ENCODE measurements around the gene RAB24.

The RAB24 gene

DNA sequence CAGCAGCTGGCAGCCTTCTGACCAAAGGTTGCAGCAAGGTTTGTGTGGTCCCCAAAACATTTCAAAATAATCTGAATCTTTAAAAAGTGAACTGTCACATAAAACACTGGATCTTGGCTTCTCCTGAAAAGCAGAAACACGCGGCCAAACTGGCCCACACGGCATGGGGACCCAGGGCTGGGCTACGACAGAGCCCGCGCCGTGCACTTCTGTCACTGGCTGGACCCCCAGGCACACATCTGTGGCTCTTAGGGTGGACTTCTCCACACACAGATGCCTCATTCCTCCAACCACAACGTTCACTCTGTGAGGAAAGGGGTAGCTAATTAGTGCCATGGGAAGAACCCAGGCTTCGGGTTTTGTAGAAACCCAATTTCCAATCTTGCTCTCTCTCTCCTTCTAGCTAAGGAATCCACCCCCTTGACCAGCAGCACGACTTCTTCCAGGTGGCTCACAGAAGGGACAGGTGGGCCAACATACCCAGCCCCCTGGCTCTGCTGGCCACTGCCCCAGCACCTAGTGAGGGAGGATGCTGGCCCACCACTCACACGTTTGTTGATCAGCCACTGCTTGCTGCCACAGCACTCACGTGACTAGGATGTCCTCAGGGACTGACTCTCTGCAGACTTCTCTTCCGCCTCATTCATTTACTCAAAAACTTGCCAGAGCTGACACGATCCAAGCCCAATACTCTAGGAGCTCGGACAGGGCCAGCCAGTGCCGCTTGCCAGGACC lies 30.1 kb upstream of the RAB24 start:
- DNase-seq, result no peak
- no peak for ATAC-seq

DNA sequence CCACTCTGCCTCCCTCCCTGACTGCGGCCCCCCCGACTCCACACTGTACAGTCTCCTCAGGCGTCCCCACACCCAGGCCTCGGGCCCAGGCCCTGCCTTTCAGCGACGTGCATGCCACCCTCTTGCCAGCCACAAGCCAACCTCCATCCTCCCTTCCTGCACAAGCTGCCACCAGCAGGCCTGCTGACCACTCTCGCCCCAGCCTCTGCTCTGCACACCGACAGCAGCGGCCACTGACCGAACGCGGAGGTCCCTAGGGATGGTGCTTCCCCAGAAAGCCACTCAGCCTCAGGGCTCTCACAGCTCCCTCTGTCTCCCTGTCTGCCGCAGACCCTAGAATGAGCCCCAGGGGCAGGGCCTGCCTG lies 29.4 kb upstream of the RAB24 start:
- no peak for ATAC-seq
- no peak for DNase-seq

DNA sequence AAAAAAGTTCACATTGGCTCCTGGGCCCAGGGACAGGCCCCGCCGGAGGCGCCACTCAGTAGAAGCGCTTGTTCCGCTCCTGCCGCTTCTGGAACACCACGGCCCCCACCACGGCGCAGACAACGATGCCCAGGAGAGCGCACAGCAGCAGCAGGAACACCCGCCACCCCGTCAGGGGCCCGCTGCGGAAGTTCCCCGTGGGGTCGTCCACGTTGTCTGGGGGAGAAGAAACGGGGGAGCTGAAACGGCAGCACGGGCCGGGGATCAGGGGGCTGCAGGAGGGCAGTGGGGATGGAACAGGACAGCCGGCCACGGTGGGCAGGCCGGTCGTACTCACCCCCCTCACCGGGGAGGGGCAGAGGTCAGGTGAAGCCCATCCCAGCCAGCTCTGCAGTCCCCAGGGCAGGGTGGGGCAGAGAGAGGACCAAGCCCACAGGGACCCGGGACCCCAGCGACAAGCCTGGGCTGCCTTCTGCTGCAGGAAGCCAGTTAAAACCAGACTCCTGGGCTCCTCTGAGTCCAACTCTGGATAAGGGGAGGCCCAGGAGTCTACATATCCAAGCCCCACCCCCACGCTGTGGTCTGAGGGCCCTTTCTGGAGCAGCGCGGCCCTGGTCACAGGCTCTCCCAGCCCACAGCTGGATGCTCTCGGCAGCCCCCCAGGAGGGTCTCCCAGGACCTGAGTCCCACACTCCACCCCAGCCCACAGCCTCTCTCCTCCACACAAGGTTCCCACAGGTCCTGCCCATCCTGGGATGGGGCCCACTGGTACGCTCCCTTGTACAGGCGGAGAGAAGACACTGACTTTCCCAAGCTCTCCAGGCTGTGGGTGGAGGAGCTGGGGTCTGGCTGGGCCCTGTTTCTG lies 28.7 kb upstream of the RAB24 start:
- DNase-seq (no peak), ATAC-seq (no peak)

DNA sequence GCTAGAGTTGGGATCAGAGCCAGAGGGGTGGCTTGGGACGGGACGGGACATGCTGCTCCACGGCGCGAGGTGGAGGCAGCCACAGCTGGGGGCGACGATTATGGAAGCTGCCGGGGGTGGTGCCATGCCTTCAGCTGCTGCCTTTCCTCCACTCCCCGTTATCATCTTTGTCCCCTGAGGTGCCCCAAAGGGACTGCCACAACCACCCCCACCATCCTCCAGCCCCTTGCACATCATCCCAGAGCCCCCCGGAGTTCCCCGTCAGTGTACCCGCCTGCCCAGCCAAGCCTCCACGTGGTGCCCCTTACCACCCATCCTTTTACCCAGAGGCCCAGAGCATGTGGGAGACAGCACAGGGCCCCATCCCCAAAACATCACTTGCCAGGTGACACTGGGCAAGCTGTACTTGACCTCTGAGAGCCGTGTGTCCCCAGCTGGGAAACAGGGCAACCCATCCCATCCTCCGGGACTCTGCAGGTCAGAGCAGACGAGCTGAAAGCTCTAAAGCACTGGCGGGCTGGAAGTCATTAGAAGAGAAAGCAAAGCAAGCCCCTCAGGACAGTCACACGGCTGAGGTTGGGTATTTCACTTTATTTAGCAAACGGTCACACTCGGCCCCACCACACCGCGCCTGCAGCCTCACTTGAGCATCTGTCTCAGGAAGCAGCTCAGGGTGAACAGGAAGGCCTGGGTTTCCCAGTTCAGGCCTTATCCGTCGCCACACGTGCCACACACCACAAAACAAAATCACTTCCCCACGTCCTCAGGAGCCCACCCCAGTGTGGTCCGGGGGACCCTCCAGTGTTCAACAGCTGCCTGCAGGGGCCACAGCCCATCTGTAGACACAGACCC lies 27.7 kb upstream of the RAB24 start:
- no peak for DNase-seq
- no peak for ATAC-seq

DNA sequence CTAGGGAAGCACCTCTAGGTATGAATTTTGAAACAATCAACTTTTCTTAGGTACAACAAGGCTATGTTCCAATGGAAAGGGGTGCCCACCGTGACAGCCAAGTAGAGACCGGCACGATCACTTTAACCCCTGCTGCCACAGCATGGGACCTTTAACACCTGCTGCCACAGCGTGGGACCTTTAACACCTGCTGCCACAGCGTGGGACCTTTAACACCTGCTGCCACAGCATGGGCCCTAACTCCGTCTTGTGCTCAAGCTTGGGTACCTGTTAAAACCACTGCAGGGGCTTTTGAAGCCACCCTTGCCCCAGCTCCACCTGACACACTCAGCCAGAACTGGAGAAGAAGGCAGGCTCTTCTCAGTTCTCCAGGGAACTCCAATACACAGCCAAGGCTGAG lies 26.4 kb upstream of the RAB24 start:
- DNase-seq (no peak), ATAC-seq (no peak)

DNA sequence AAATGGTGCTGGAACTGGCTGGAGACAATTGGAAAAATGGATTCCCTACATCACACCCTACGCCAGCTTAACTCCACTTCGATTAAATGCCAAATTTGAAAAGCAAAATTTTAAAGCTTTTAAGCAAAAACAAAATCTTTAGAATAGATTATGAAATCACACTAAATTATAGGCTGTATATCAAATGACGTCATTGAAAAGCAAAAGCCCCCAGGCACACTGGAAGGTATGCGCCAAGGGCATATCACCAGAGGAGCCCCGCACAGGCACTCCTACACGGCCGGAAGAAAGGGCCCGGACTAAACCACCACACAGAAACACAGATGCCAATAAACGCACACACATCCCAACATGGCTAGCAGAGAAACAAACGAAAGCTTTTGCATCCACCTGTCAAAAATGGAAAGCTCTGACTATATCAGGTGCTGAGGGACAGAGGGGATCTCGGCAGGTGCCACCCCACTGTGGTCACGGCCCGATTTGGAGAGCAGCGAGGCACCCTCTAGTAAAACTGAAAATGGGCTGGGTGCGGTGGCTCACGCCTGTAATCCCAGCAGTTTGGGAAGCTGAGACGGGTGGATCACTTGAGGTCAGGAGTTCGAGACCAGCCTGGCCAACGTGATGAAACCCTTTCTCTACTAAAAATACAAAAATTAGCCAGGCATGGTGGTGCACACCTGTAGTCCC lies 25.2 kb upstream of the RAB24 start:
- no peak for ATAC-seq

DNA sequence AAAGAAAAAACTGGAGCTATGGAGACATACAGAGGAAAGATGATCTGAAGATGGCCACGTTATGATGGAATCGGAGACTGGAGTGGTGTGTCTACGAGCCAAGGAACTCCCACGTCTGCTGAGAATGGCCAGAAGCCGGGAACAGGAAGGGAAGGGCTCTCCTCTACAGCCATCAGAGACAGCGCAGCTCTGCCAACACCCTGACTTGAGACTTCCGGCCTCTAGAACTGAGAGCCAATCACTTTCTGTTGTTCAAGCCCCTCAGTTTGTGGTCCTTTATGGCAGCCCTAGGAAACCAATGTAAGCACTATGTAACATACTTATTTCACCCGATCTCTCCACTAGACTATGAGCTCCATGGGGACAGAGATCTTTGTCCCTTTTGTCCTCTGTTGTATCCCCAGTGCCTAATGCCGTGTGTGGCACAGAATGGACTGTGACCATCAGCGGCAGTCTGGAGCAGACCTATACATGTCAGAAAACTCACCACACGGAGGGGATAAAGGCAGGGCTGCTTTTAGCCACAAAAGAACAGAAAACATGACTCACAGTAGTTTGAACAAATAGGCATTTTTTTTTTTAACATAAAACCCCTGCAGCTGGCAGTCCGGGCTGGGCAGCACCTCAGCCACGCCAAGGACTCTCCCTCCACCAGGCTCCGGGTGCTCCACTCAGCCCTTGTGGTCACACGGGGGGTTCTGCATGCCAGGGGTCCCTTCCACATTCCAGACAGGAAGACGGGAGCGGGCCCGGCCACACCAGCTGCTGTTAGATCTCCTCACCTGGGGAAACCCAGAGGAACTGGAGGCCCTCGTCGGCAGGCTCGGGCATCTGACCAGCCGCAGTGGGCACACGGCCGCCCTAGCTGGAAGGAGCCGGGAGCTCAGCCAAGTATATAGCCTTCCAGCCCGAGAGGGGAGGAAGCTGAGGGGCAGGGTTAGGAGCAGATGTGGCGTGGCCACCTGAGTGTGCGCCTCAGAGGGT lies 24.3 kb upstream of the RAB24 start:
- ATAC-seq (peak; percentile 77), DNase-seq (no peak)

More for the DNA sequence above, 25.2 kb upstream of the RAB24 start:
- DNase-seq, result no peak

DNA sequence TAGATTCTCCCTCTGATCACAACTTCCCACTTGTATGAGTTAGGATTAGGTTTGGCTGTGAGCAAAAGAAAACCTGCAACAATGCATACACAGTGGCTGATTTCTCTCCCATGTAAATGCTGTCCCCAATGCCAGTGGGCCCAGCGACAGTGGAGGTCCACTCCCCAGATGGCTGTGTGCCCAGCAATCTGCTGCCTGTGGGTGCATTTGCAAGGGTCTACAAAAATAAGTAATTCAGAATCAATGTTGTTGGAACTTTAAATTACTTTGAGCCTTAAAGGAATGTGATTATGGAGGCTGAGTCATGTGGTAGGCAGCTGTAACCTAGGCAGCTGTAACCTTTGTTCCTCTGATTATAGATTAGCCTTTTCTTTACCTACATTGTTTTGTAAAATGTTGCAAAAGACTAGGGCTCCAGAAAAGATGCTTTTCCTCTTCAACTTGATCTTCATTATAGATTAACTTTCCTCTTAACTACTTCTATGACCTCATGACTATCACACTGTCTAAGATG lies 22.4 kb upstream of the RAB24 start:
- DNase-seq (no peak), ATAC-seq (no peak)

DNA sequence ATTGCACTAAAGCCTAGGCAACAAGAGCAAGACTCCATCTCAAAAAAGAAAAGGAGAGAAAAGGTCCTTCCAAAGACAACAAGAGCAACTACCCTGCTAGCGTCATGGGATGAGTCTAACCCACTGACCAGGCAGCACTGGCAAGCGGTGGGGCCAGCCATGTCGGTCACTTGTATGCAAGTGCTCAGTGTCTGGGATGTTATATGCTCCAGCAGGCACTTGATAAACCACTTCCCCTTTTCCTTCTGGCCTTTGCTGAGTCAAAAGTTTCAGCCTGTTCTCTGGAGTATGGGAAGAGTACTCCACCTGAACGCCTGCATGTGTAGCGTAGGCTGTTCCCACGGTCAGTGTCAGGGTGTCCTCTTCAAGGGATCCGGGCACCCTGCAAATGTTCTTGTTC lies 17.4 kb upstream of the RAB24 start:
- ATAC-seq (no peak), DNase-seq (no peak)

DNA sequence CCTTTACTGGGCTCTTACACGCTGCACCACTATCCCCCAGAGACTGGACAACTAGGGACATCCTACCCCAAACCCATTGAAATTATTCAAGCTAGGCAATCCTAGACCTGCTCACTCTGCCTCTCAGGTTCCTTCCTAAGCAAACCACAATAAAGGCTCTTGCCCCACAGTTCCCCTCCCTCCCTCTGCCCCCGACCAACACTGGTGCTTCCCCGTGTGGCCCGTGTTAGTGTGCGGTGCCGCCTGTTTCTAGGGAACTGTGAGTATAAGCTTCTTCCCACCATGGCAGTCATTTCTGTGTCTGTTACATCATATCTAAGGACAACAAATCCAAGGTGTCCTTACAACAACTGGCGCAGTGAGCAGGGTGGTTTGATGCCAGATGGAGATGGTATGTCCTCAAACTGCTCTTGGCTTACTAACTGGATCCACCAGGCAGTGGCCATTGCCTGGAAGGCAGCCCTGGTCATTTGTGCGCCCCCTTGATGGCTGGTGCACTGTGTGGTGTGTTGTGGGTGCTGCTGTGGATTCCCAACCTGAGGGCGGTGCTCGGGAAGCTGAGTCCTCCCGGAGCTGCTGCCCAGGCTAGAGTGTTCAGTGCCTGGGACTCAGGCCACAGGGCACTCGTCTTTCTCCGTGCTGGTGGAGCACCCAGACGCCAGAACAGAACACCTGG lies 16.5 kb upstream of the RAB24 start:
- DNase-seq, result peak; percentile 38

DNA sequence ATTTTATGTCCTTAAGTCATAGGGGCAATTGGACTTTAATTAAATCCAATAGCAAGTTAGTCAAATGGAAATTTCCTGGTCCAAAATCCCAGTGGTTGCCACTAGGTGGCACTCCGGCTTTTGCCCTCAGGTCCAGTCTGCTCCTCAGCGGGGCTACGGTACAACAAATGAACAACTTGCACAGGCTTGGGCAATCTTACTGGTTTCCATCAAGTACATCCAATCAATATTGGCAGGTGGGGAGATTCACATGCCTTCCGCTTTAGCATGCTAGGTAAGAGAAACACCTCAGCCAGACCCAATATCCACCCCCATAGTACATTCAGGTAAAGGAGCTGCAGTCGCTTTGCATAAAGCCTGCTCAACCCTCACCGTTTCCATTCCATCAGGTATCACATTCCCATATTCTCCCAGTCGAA lies 14.4 kb upstream of the RAB24 start:
- DNase-seq (peak; percentile 80), ATAC-seq (peak; percentile 47)

More for the DNA sequence above, 16.5 kb upstream of the RAB24 start:
- ATAC-seq, result peak; percentile 80

DNA sequence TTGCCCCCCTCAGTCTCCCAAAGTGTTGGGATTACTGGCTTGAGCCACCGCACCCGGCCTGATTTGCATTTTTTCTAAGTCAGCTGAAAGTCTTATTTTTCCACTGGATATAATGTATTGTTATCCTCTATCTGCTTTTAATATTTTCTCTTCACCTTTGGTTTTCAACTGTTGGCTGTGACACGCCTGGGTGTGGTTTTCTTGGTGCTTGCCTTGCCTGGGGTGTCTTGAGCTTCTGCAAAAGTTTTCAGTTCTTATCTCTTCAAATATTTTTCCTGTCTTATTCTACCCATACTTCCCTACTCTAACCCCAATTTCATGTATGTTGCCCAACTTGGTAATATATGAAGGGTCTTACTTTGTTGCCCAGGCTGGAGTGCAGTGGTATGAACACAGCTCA lies 12.5 kb upstream of the RAB24 start:
- no peak for ATAC-seq
- DNase-seq, result no peak

DNA sequence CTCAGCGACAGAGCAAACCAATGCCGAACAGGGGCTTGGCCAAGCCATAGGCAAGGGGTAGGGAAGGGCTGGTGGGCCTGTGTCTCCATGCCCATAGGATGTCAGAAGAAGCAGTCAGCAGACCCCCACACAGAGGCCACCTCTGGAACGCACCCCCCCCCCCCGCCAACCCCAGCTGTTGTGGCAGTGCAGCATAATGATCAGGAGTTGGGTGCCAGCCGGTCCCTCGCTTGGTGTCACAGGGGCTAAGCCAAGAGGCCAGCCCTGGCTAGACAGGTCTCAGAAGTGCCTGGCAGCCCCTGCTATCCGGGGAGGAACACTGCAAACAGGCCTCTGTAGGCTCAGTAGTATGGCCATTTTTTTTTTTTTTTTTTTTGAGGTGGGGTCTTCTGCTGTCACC lies 11.9 kb upstream of the RAB24 start:
- DNase-seq, result no peak

DNA sequence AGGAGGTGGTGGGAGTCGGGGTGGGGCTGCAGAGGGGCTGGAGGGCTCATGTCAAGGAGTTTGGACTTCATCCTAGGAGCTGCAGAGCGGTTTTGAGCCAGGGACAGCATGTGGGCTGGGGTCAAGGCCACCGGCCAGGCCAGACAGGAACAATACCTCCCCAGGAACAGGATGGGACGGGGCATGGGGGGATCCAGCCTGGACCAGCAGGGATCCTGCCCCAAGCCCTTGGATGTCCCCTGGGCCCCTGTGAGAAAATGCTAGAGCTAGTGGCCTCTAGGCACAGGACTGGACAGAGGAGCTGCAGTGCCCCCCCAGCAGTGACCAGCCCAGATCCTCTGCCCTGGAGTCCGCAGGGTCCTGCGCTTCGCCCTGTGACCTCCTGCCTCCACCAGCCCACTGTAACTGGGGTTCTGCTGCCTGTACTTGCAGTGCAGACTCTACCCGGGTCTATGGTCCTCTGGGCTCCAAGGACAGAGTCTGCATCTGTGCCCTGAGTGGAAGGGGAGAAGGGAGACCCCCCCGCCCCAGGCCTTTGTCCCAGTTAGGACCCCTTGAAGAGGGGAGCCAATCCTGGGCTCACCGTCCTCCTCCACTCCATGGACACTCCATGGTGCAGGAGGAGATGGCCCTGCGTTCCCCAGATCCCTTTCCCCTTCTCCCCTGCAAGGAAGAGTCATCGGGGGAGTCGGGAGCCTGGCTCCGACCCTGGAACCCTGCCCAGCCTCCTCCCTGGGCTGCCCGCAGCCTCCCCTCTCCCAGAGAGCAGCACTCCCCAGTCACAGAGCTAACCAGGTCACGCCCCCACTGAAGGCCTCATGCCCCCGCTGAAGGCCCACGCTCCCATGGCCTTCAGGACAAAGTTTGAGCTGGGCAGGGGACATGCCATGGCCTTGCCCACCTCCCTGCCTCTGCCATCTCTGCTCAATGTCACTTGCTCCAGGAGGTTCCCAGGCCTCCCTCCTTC lies 11.1 kb upstream of the RAB24 start:
- DNase-seq (no peak), ATAC-seq (no peak)

More for the DNA sequence above, 11.9 kb upstream of the RAB24 start:
- ATAC-seq, result no peak

DNA sequence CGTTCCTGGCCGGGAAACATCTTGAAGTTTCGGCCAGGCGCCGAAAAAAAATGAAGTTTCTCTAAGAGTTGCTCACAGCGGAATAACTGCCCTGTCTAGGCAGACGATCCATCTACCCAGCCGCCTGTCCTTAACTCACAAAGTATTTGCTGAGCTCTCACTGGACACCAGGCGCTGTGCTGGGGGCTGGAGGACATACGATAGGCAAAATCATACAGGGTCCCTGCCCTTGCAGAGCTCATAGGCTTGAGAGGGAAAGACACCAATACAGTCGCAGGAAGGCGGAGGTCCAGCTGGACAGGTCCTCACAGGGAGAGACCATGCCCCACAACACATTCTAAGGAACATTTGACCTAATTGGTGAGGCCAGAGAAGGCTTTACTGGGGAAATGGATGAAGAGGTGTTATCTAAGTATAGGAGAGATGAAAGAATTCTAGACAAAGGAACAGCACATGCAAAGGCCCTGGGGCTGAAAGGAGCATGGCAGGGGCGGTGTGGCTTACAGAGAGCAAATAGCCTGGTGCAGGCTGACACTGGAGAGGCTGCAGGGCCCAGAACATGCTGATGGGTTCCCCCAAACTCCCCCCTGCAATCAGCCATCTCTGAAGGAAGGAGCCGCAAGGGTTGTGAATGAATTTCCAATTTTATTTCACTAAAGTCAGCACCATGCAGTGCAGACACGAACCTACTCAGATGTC lies 10.2 kb upstream of the RAB24 start:
- DNase-seq, result no peak

DNA sequence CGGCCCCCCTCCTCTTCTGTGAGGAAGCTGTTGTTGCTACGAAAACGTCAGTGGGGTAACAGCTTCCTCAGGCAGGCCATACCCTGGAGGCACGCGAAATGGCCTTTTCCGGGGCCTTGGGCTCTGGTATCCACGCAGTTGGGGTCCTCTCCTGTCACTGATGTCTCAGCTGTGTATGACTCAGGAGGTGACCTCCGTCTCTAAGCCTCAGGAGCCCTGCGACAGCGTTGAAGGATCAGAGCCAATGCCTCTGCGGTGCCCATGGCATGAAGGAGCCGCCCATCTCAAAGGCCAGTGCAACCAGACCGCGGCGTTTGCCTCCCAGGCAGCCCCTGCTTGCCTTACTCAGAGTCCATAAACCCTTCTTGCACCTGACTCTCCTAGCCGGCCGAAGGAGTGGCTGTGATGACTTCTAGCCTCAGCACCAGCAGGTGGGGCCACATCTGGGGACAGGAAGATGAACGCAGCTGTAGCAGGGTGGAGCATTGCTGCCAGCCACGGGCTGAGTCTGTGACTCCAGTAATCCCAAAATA lies 9.2 kb upstream of the RAB24 start:
- peak; percentile 58 for DNase-seq
- ATAC-seq, result peak; percentile 21

More for the DNA sequence above, 10.2 kb upstream of the RAB24 start:
- ATAC-seq, result no peak

DNA sequence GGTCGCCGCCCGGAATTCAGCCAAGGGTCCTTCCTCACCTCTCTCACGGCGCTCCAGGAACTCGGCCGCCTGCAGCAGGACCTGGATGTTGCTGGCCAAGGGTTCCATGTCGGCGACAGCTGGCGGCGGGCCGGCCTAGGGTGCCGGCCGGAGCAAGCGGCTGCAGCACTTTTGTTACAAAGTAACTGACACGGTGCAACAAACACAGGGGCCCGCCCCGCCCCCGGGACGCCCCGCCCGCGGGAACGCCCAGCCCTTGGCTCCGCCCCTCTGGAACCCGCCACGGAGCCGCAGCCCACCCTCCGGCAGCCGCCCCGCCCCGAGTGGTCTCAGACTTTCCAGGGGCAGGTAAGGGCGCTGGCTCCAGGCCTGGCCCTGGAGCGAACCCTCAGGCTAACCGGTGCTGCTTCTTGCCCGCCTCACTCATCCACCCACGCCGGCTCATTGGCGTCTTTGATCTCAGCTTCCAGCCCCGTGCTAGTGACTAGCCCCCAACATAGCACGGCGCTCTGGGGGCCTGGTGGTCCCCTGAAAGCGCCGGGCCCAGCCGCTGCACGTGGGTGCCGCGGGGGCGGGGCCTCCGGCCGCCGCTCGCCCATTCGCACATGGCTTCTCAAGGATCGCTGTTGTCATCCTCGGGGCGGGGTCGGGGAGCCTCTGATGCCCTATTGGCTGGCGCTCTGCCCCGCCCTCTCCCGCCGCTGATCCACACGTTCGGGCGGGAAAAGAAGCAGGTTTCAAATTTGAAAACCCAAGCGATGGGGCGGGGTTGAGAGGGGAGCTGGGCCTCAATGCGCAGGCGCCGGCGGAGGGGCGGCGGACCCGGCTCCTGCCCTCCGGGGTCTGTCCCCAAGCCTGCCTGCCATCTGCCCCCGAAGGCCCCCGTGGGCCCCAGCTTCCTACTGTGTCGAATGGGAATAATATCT lies 8.5 kb upstream of the RAB24 start, which contains the start of gene MXD3:
Gene MXD3 (minus strand): TSS at position 176 of the 926 bp plus-strand sequence. CDS start 68 bp downstream, at position 108.
- DNase-seq (peak; percentile 98), ATAC-seq (peak; percentile 86)
